ENCODE measurements around the gene DACT3. TPM values are rescaled to one million over a fixed set of nuclear protein-coding genes. Genes with fewer than 3 reads are reported as not detected.
"Not testable (repeated sequence)": the region's sequence is repeated elsewhere in the genome, so short reads cannot be mapped to it uniquely, and the experiment has no call there.

Gene DACT3
- total and polyA plus RNA-seq, 2 experiments from 2014 or later: 0.78 to 2.6 TPM

DNA sequence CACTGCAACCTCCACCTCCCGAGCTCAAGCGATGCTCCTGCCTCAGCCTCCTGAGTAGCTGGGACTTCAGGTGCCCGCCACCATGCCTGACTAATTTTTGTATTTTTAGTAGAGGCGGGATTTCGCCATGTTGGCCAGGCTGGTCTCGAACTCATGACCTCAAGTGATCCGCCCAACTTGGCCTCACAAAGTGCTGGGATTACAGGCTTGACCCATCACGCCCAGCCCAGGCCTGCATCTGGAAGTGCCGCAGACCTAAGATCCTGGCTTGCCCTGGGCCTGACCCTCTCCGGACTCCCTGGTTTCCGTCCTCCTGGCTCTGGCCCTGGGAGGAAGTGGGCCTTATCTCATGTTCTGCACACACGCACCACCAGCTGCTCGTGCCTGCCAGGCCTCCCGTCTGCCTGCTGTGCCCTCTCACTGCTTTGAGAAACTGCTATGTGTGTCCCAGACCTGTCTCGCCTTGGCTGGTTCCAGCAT, 31.4 kb downstream of the DACT3 start (continued):
- TF ChIP-seq, protein P1, sequence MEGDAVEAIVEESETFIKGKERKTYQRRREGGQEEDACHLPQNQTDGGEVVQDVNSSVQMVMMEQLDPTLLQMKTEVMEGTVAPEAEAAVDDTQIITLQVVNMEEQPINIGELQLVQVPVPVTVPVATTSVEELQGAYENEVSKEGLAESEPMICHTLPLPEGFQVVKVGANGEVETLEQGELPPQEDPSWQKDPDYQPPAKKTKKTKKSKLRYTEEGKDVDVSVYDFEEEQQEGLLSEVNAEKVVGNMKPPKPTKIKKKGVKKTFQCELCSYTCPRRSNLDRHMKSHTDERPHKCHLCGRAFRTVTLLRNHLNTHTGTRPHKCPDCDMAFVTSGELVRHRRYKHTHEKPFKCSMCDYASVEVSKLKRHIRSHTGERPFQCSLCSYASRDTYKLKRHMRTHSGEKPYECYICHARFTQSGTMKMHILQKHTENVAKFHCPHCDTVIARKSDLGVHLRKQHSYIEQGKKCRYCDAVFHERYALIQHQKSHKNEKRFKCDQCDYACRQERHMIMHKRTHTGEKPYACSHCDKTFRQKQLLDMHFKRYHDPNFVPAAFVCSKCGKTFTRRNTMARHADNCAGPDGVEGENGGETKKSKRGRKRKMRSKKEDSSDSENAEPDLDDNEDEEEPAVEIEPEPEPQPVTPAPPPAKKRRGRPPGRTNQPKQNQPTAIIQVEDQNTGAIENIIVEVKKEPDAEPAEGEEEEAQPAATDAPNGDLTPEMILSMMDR (conservative IDR thresholded peaks at IDR 0.05; ENCODE audit: low read depth in 2 of 2): no peak
- TF ChIP-seq STAT1 (IDR thresholded peaks at IDR 0.05; ENCODE audit: unreplicated experiment) (no peak), NANOG (IDR thresholded peaks at IDR 0.05; ENCODE audit: borderline replicate concordance) (no peak), POLR2AphosphoS5 (IDR thresholded peaks at IDR 0.05; ENCODE audit: low read depth) (no peak), EZH2phosphoT487 (IDR thresholded peaks at IDR 0.05; ENCODE audit: unreplicated experiment) (no peak), ZNF114 (CRISPR knock-in tag; IDR thresholded peaks at IDR 0.05) (no peak)
- TF ChIP-seq, protein P2, sequence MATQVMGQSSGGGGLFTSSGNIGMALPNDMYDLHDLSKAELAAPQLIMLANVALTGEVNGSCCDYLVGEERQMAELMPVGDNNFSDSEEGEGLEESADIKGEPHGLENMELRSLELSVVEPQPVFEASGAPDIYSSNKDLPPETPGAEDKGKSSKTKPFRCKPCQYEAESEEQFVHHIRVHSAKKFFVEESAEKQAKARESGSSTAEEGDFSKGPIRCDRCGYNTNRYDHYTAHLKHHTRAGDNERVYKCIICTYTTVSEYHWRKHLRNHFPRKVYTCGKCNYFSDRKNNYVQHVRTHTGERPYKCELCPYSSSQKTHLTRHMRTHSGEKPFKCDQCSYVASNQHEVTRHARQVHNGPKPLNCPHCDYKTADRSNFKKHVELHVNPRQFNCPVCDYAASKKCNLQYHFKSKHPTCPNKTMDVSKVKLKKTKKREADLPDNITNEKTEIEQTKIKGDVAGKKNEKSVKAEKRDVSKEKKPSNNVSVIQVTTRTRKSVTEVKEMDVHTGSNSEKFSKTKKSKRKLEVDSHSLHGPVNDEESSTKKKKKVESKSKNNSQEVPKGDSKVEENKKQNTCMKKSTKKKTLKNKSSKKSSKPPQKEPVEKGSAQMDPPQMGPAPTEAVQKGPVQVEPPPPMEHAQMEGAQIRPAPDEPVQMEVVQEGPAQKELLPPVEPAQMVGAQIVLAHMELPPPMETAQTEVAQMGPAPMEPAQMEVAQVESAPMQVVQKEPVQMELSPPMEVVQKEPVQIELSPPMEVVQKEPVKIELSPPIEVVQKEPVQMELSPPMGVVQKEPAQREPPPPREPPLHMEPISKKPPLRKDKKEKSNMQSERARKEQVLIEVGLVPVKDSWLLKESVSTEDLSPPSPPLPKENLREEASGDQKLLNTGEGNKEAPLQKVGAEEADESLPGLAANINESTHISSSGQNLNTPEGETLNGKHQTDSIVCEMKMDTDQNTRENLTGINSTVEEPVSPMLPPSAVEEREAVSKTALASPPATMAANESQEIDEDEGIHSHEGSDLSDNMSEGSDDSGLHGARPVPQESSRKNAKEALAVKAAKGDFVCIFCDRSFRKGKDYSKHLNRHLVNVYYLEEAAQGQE (IDR thresholded peaks at IDR 0.05; ENCODE audit: unreplicated experiment): no peak

DNA sequence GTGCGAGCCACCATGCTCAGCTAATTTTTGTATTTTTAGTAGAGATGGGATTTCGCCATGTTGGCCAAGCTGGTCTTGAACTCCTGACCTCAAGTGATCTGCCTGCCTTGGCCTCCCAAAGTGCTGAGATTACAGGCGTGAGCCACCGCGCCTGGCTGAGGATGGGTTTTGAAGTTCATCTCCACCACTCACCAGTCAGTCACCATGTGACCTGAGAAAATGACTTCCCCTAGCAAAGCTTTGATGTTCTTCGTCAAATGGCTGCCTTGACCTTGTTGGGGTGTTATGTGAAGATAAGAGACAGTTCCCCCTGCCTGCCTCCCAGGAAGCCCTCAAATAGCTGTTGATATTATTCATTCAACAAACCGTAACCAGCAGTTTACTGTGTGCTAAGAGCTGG, 32.0 kb downstream of the DACT3 start:
- not testable (repeated sequence) for H3K4me3 ChIP-seq, H3K27ac Mint-ChIP-seq
- peaks cover 34% of the 10 kb centered on the region for H3K27me3 Mint-ChIP-seq (ENCODE audit: insufficient read depth, low read depth, poor library complexity)

DNA sequence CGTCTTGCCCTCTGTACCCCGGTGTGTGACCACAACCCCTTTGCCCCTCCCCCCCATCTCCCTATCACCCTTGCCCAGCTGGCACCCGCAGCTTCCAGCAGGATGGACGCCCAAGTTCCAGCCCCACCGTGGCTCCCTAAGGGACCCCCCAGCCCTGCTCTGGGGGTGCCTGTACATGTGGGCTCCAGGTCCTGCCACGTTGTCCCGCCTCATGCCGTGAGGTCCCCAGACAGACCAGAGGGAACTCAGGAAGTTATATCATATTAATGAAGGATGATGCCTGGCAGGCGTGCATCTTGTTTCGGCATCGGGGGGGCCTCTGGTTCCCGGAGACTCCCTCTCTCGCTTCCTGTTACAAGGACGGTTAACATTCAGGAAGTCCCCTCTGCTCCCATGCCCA, 34.5 kb downstream of the DACT3 start:
- Histone ChIP-seq H3F3A (replicated peaks; ENCODE audit: low read depth) (no peaks in the 10 kb centered on the region), H3K79me2 (replicated peaks; ENCODE audit: insufficient read depth) (no peaks in the 10 kb centered on the region), H4K20me1 (replicated peaks; ENCODE audit: insufficient read depth) (no peaks in the 10 kb centered on the region), H2AFZ (no peak overlapping the region), H3K9me2 (ENCODE audit: insufficient read depth) (no peaks in the 10 kb centered on the region), H3K4me3 (no peak overlapping the region), H3K27ac (ENCODE audit: low read depth) (no peak overlapping the region), H3K27me3 (ENCODE audit: insufficient read depth) (no peaks in the 10 kb centered on the region), H3K4me1 (ENCODE audit: insufficient read depth) (peaks cover 12% of the 10 kb centered on the region), H3K36me3 (ENCODE audit: insufficient read depth) (no peaks in the 10 kb centered on the region), H3K4me2 (no peak overlapping the region)
- ATAC-seq: no peak
- Mint-ChIP-seq H3K4me3 (no peak overlapping the region), H3K36me3 (ENCODE audit: low read depth) (no peaks in the 10 kb centered on the region; the same call in 2 of the 3 replicates), H3K9me3 (no peaks in the 10 kb centered on the region), H3K4me1 (peaks cover 13% of the 10 kb centered on the region), H3K27me3 (ENCODE audit: insufficient read depth, low read depth, poor library complexity) (peaks cover 16% of the 10 kb centered on the region), H3K27ac (no peak overlapping the region)
- no peak for DNase-seq (ENCODE audit: low spot score)
- no peak for TF ChIP-seq ZNF114 (CRISPR knock-in tag; IDR thresholded peaks at IDR 0.05)
- no peak for TF ChIP-seq JUNB (IDR thresholded peaks at IDR 0.05; ENCODE audit: unreplicated experiment)
- no peak for TF ChIP-seq CREB1 (CRISPR knock-in tag; IDR thresholded peaks at IDR 0.05; ENCODE audit: low read depth)
- no peak for TF ChIP-seq STAT1 (IDR thresholded peaks at IDR 0.05; ENCODE audit: unreplicated experiment)
- TF ChIP-seq, protein P3, sequence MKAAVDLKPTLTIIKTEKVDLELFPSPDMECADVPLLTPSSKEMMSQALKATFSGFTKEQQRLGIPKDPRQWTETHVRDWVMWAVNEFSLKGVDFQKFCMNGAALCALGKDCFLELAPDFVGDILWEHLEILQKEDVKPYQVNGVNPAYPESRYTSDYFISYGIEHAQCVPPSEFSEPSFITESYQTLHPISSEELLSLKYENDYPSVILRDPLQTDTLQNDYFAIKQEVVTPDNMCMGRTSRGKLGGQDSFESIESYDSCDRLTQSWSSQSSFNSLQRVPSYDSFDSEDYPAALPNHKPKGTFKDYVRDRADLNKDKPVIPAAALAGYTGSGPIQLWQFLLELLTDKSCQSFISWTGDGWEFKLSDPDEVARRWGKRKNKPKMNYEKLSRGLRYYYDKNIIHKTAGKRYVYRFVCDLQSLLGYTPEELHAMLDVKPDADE (IDR thresholded peaks at IDR 0.05): no peak
- no peak for TF ChIP-seq EZH2phosphoT487 (IDR thresholded peaks at IDR 0.05; ENCODE audit: unreplicated experiment)

More for the DNA sequence above, 32.0 kb downstream of the DACT3 start:
- H3K27ac ChIP-seq (ENCODE audit: low read depth); H3F3A ChIP-seq (replicated peaks; ENCODE audit: low read depth); H3K36me3 Mint-ChIP-seq (ENCODE audit: low read depth); H3K4me3 Mint-ChIP-seq; ATAC-seq; H2AFZ ChIP-seq; H4K20me1 ChIP-seq (replicated peaks; ENCODE audit: insufficient read depth); H3K36me3 ChIP-seq (ENCODE audit: insufficient read depth); H3K4me2 ChIP-seq; DNase-seq (ENCODE audit: low spot score); H3K9me2 ChIP-seq (ENCODE audit: insufficient read depth); H3K9me3 Mint-ChIP-seq; H3K79me2 ChIP-seq (replicated peaks; ENCODE audit: insufficient read depth): not testable (repeated sequence)
- Histone ChIP-seq H3K27me3 (ENCODE audit: insufficient read depth) (peaks cover 18% of the 10 kb centered on the region), H3K4me1 (ENCODE audit: insufficient read depth) (peaks cover 19% of the 10 kb centered on the region)
- H3K4me1 Mint-ChIP-seq: peaks cover 20% of the 10 kb centered on the region

Measured in GM23338 (cell line).